ENCODE results near the gene ALPG. TPM values are rescaled to one million over a fixed set of nuclear protein-coding genes. Genes with fewer than 3 reads are reported as not detected.
A peak's percentile ranks its signal among the peaks of the same experiment; 100 is the strongest.
"Not testable (repeated sequence)": the region's sequence is repeated elsewhere in the genome, so short reads cannot be mapped to it uniquely, and the experiment has no call there.

Gene ALPG
- total RNA-seq, 1 donor from 2014 or later, result not detected

GRCh38 chr2:232446266-232446777 is 39.7 kb downstream of the ALPG start:
- intact Hi-C loops (cut with DNase I); DNase-seq (ENCODE audit: low spot score); ATAC-seq: not testable (repeated sequence)

DNA sequence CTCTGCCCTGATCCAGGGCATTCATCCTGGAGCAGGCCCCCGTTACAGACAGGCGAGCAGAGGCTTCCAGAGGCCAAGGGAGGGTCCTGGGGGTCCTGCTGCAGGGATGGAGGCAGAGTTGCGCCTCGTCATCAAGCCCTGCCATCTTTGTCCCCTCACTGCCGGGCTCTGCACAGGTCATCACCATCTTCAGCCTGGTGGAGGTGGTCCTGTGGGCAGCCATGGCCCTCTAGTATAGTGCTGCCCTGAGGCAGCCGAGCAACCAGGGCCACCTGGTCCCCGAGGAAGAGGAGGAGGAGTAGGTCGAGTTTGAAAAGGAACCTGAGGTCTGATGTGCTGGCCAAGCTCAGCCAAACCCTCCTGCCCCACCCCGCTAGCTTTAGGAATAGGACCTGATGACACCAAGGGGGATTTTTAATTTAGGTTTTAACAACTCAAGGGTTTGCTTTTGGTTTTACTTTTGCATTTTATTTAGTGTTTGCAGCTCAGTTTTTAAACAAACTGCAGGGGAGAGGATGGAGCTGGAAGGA is 40.5 kb downstream of the ALPG start:
- no peak for ATAC-seq
- no peak for DNase-seq (ENCODE audit: low spot score)
- intact Hi-C loops (cut with DNase I), result no loop called here

- intact Hi-C loops (cut with DNase I), result no loop called here
- ATAC-seq (peak; percentile 38), DNase-seq (ENCODE audit: low spot score) (no peak)
These were observed 41.1 kb downstream of the ALPG start for GRCh38 chr2:232447638-232448303.

- DNase-seq (ENCODE audit: low spot score), result no peak
- ATAC-seq, result no peak
- intact Hi-C loops (cut with DNase I), result no loop called here
These were observed 41.7 kb downstream of the ALPG start for GRCh38 chr2:232448304-232448690.

DNA sequence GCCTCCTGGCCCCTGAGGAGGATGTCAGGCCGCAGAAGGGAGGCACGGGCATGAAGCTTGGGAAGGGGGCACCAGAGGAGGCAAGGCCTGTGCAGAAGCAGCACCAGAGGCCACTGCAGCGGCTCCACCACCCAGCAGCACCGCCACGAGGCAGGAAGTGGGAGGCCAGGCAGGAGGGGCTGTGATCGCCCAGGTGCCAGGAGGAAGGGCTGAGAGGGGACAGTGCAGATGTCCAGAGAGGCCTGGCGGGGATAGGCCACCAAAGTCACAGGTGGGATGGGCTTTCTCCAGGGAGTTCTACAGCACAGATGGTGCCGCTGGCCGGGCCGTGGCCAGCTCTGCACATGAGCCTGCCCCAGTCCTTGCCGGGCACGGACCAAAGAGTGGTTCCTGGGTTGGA is 43.3 kb downstream of the ALPG start:
- DNase-seq (ENCODE audit: low spot score) (no peak), ATAC-seq (no peak)
- intact Hi-C loops (cut with DNase I), result no loop called here

DNA sequence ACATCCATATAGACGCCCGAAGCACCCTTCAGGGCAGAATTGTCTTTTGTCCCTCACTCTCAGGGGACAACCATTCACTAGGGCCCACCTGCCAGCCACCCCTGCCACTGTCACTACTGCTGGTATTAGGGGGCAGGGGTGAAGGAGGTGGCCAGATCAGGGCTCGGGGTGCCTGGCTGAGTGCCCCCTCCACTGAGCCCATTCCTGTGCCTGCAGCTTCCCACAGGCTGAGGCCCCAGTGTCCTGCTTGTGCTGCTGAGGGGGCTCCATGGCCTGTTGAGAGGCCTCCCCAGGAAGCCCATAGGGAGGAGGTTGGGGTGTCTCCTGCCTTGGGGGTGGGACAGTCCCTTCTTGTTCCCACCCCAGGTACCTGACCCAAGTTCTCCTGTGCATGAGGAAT is 45.0 kb downstream of the ALPG start:
- ATAC-seq; DNase-seq (ENCODE audit: low spot score); intact Hi-C loops (cut with DNase I): not testable (repeated sequence)

DNA sequence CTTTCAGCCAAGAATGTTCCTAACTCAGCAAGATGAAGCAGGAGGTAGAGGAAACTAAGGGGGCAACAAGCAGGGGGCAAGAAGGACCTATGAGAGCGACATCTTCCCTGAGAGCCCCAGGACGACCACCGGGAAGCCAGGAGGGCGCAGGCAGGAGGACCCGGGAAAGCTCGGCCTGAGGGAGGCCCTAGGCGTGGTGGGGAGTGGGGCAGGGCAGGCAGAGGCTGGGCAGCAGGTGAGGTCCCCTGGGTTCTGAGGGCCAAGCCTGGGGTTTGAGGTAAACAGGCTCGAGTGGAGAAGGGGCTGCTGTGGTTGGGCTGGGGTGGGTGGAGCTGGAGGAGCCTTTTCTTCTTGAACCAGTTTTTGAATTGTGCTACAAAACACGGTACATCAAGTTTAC is 48.0 kb downstream of the ALPG start:
- DNase-seq (ENCODE audit: low spot score), result no peak
- intact Hi-C loops (cut with DNase I), result no loop called here
- no peak for ATAC-seq

DNA sequence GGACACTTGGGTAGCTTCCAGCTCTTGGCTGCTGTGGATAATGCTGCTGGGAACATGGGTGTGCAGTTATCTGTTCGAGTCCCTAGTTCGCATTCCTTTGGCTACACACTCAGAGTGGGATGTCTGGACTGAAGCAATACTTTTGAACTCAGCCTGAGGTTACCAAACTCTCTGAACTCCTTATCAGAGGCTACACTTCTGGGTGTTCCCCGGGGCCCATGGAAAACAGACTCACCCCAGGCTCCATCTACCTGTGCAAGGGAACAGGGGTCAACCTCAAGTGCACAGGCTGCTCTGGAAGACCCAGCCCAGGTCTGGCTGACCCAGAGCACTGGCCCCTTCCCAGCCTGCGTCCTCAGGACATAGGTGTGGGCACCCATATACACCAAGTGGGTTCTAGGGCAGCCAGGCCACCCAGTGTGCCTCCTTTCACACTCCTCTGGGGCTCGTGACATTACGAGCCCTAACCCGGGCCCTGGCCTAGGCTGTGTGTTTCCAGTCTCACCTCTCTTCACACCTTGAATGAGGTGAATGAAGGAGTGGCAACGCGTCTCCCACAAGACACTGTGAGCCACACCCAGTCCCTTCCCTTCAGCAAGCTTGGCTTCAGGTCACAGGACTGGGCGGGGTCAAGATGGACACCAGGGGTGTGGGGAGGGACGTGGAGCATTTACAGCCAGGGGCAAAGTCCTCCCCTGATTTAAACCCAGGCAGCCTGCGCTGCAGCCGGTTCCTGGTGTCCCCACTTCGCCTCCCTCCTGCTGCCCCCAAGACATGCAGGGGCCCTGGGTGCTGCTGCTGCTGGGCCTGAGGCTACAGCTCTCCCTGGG is 49.0 kb downstream of the ALPG start, which contains the start of gene ALPI:
Gene ALPI (plus strand): TSS at position 728 of the 830 bp plus-strand sequence. CDS start 47 bp downstream, at position 775.
- DNase-seq (ENCODE audit: low spot score) (no peak), ATAC-seq (no peak)
- intact Hi-C loops (cut with DNase I), result no loop called here

DNA sequence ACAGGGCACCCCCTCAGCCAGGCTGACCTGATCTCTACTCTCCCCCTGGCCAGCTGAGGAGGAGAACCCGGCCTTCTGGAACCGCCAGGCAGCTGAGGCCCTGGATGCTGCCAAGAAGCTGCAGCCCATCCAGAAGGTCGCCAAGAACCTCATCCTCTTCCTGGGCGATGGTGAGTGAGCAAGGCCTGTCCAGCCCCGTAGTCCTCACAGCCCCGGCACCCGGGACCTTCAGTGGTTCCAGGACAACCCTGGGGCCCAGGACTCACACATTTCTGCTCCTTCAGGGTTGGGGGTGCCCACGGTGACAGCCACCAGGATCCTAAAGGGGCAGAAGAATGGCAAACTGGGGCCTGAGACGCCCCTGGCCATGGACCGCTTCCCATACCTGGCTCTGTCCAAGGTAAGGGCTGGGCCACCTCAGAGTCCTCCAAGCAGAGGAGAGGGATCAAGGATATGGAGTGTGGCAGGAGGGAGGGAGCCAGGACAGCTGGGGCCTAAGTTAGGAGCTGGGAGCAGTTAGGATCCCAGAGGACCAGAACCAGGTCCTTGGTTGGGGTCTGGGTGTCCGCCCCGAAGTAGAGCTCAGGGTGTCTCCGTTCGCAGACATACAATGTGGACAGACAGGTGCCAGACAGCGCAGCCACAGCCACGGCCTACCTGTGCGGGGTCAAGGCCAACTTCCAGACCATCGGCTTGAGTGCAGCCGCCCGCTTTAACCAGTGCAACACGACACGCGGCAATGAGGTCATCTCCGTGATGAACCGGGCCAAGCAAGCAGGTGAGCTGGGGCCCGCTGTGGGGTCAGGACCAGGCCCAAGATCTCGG is 49.9 kb downstream of the ALPG start:
- intact Hi-C loops (cut with DNase I), result no loop called here
- DNase-seq (ENCODE audit: low spot score) (no peak), ATAC-seq (no peak)

- intact Hi-C loops (cut with DNase I), result no loop called here
- no peak for ATAC-seq
- no peak for DNase-seq (ENCODE audit: low spot score)
These were observed 50.7 kb downstream of the ALPG start for GRCh38 chr2:232457121-232458011.

GRCh38 chr2:232458051-232458660 is 51.5 kb downstream of the ALPG start:
- DNase-seq (ENCODE audit: low spot score) (no peak), ATAC-seq (no peak)
- intact Hi-C loops (cut with DNase I), result no loop called here

- intact Hi-C loops (cut with DNase I), result no loop called here
These were observed 52.2 kb downstream of the ALPG start for GRCh38 chr2:232458661-232459418.

GRCh38 chr2:232459419-232460035 is 52.9 kb downstream of the ALPG start:
- intact Hi-C loops (cut with DNase I), result no loop called here
- ATAC-seq (no peak), DNase-seq (ENCODE audit: low spot score) (no peak)

More at GRCh38 chr2:232458661-232459418, 52.2 kb downstream of the ALPG start:
- DNase-seq (ENCODE audit: low spot score), result no peak
- ATAC-seq, result no peak

- ATAC-seq (no peak), DNase-seq (ENCODE audit: low spot score) (no peak)
- intact Hi-C loops (cut with DNase I), result no loop called here
These were observed 53.5 kb downstream of the ALPG start for GRCh38 chr2:232460171-232460570.

Data from sciatic nerve (tissue), 2 donors.